Testis (tissue), 2 donors: ENCODE measurements around the gene NXPE4.

Experiments
- CTCF ChIP-seq, 3 experiments: fragments of 450-650 bp in 2 of 3; fragments of 200-600 bp in 1 of 3; sonication (generic) in 1 of 3; IDR thresholded peaks; one replicate each; pipeline ENCODE4 v1.5.1; 2016 to 2019; ENCODE audit warnings: antibody characterized with exemption in 3 of 3, mild to moderate bottlenecking in 2 of 3, moderate library complexity in 1 of 3
- POLR2A ChIP-seq: fragments of 450-650 bp; IDR thresholded peaks from one replicate; pipeline ENCODE4 v1.6.1; 2017; ENCODE audit warnings: antibody characterized with exemption, mild to moderate bottlenecking, moderate library complexity

GRCh38 chr11:114562166-114562916, 33.2 kb downstream of the NXPE4 start:
- TF ChIP-seq POLR2A (no peak), CTCF (IDR thresholded peaks at IDR 0.05) (no peak)
